Stimulated activated CD4-positive, alpha-beta T cell treated with anti-CD3 and anti-CD28 coated beads, Interleukin-15, amount 100 ng/mL, for 1 hour (primary cell): ENCODE data around the gene ACOT12.
"Not testable (repeated sequence)": the region's sequence is repeated elsewhere in the genome, so short reads cannot be mapped to it uniquely, and the experiment has no call there.

Experiments used
- DNase-seq, 2 donors: peaks; one replicate each; pipeline ENCODE4 v3.0.0-alpha.2; 2020; ENCODE audit warnings: low read depth in 1 of 2, low spot score in 1 of 2

ACOT12 gene

GRCh38 chr5:81294021-81294420, 99.9 kb downstream of the ACOT12 start:
- not testable (repeated sequence) for DNase-seq

- DNase-seq = no peak
These were observed 101.8 kb downstream of the ACOT12 start for GRCh38 chr5:81292130-81292529.

GRCh38 chr5:81290146-81290545, 103.8 kb downstream of the ACOT12 start:
- DNase-seq = no peak

DNA sequence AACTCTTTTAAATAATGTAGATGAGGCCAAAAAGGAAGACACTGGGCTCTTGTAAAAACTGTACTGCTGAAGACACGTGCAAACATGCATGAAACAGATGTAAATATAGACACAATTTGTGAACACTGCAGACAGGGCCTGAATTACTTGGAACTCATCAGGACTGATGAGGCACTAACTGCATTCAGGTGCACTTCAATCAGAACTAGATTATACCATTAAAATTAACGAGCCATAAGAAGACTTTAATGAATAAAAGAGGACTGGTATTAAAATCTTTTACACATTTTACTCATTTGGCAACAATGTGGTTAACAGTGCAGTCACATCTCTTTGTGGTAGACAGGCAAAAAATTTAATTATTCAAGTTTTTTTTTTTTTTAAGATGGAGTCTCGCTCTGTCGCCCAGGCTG, 105.9 kb downstream of the ACOT12 start:
- DNase-seq = no peak

DNA sequence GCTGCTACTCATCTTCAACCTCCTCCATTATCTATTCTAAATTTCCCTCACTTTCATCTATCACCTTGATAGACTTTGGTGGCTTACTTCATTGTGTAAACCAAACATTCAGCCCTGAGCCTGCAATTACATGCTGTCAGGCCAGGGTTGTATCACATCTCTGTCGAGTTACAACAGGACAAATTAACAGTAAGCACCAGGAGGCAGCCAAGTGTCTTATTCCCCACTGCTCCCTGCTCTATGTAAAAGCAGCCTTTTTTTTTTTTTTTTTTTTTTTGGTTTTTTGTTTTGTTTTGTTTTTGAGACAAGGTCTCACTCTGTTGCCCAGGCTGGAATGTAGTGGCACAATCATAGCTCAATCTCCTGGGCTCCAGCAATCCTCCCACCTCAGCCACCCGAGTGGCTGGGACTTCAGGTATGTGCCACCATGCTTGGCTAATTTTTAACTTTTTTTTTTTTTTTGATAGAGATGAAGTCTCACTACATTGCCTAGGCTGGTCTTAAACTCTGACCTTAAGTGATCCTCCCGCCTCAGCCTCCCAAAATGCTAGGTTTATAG, 107.8 kb downstream of the ACOT12 start:
- no peak for DNase-seq

DNA sequence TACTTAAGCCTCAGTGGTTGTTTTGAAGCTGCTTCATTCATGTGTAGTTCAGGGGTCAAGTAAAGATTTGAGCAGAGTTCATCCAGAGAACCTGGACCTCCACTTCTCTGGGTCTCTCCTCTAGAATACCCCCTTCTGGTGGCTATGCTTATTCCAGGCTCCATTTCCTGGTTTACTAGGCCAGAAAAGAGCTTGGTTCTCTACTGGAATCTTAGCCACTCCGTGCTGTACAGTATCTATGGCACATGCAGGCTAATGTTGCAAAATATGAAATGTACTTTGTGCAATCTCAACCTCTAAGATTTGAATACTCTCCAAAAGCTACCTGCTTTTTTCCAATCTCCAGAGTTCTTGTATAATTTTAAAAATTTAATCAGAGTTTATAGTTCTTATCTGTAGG, 110.0 kb downstream of the ACOT12 start:
- DNase-seq = no peak
